Measurements from ENCODE around the gene CENPL.
"Not testable (repeated sequence)": the region's sequence is repeated elsewhere in the genome, so short reads cannot be mapped to it uniquely, and the experiment has no call there.

CENPL gene

DNA sequence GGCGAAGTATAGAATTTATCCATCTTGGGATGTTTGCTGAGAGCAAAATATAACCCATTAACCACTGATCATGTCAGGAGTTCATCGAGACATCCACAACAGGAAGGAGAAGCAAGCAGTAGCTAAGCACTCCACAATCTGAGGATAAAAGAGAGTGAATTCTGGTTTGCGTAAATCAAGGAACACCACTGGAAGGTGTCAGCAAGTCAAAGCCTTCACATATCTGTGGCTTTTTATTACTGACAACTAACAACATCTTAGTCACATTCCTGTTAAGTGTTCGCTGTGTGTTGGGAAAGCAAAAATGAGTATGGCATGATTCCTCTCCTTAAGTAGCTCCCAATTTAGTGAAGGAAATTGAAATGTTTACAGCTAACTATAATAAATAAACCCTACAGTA is 44.7 kb downstream of the CENPL start:
- no peak overlapping the region for H3K27ac ChIP-seq (ENCODE audit: low read depth, low read length)
- no peaks in the 10 kb centered on the region for H4K20me1 ChIP-seq (ENCODE audit: control insufficient read depth, insufficient read depth, low read depth, low read length)
- H3K4me2 ChIP-seq (ENCODE audit: low read length), result no peak overlapping the region
- H3F3A ChIP-seq (ENCODE audit: control insufficient read depth, insufficient read depth), result peaks cover 3% of the 10 kb centered on the region; the same call in 1 of the 2 replicates
- peaks cover 72% of the 10 kb centered on the region for H3K36me3 ChIP-seq (ENCODE audit: control insufficient read depth, low read length)
- no peak overlapping the region for H3K4me3 ChIP-seq (ENCODE audit: low read length)
- no peaks in the 10 kb centered on the region for H3K4me1 ChIP-seq (ENCODE audit: control insufficient read depth, low read length)
- H3K79me2 ChIP-seq (ENCODE audit: control insufficient read depth, low read length), result no peaks in the 10 kb centered on the region
- no peak for TF ChIP-seq EZH2phosphoT487 (IDR thresholded peaks at IDR 0.05; ENCODE audit: borderline replicate concordance, low read length)
- TF ChIP-seq, protein P1, sequence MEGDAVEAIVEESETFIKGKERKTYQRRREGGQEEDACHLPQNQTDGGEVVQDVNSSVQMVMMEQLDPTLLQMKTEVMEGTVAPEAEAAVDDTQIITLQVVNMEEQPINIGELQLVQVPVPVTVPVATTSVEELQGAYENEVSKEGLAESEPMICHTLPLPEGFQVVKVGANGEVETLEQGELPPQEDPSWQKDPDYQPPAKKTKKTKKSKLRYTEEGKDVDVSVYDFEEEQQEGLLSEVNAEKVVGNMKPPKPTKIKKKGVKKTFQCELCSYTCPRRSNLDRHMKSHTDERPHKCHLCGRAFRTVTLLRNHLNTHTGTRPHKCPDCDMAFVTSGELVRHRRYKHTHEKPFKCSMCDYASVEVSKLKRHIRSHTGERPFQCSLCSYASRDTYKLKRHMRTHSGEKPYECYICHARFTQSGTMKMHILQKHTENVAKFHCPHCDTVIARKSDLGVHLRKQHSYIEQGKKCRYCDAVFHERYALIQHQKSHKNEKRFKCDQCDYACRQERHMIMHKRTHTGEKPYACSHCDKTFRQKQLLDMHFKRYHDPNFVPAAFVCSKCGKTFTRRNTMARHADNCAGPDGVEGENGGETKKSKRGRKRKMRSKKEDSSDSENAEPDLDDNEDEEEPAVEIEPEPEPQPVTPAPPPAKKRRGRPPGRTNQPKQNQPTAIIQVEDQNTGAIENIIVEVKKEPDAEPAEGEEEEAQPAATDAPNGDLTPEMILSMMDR (IDR thresholded peaks at IDR 0.05; ENCODE audit: low read depth, low read length, poor library complexity, severe bottlenecking), result no peak
- H3K9me3 ChIP-seq (ENCODE audit: control insufficient read depth, insufficient read depth, low read length), result no peaks in the 10 kb centered on the region
- no peaks in the 10 kb centered on the region for H3K9me2 ChIP-seq (replicated peaks; ENCODE audit: control insufficient read depth, low read length)
- H3K27me3 ChIP-seq (ENCODE audit: control insufficient read depth, low read length), result no peaks in the 10 kb centered on the region

DNA sequence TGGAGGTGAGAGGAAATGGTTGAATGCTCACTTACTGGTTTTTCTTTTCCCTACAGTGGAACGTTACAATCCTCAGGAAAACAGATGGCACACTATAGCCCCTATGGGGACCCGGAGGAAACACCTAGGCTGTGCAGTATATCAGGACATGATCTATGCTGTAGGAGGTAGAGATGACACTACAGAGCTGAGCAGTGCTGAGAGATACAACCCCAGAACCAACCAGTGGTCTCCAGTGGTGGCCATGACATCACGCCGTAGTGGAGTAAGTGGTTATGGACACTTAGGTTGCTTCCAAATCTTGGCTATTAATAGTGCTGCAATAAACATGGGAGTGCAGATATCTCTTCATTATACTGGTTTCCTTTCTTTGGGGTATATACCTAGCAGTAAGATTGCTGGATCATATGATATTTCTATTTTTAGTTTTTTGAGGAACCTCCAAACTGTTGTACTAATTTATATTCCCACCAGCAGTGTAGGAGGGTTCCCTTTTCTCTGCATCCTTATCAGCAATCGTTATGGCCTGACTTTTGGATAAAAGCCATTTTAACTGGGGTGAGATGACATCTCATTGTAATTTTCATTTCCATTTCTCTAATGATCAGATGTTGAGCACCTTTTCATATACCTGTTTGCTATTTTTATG is 49.0 kb downstream of the CENPL start:
- Histone ChIP-seq H3F3A (ENCODE audit: control insufficient read depth, insufficient read depth) (no peaks in the 10 kb centered on the region), H3K27ac (ENCODE audit: low read depth, low read length) (no peak overlapping the region), H4K20me1 (ENCODE audit: control insufficient read depth, insufficient read depth, low read depth, low read length) (no peaks in the 10 kb centered on the region), H3K27me3 (ENCODE audit: control insufficient read depth, low read length) (no peaks in the 10 kb centered on the region), H3K36me3 (ENCODE audit: control insufficient read depth, low read length) (peaks cover 48% of the 10 kb centered on the region), H3K4me1 (ENCODE audit: control insufficient read depth, low read length) (no peaks in the 10 kb centered on the region), H3K9me2 (replicated peaks; ENCODE audit: control insufficient read depth, low read length) (no peaks in the 10 kb centered on the region), H3K4me2 (ENCODE audit: low read length) (no peak overlapping the region), H3K4me3 (ENCODE audit: low read length) (no peak overlapping the region), H3K79me2 (ENCODE audit: control insufficient read depth, low read length) (no peaks in the 10 kb centered on the region), H3K9me3 (ENCODE audit: control insufficient read depth, insufficient read depth, low read length) (no peaks in the 10 kb centered on the region)
- TF ChIP-seq, protein P1 (IDR thresholded peaks at IDR 0.05; ENCODE audit: low read depth, low read length, poor library complexity, severe bottlenecking), result no peak
- TF ChIP-seq EZH2phosphoT487 (IDR thresholded peaks at IDR 0.05; ENCODE audit: borderline replicate concordance, low read length), result no peak

DNA sequence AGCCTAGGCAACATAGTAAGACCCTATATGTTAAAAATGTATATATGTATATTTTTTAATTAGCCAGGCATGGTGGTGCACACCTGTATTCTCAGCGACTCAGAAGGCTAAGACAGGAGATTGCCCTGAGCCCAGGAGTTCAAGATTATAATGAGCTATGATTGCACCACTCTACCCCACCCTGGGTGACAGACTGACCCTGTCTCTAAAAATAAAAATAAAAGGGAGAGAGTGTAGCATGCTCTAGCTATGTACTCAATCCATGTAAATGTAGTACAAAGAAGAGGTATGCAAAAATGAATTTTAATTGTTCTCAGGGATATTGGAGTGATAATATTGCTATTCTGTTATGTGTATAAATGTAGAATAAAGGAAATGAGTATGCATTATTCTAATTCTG is 53.1 kb downstream of the CENPL start:
- Histone ChIP-seq H3K79me2 (ENCODE audit: control insufficient read depth, low read length) (no peaks in the 10 kb centered on the region), H3F3A (ENCODE audit: control insufficient read depth, insufficient read depth) (no peaks in the 10 kb centered on the region), H3K27me3 (ENCODE audit: control insufficient read depth, low read length) (no peaks in the 10 kb centered on the region), H3K9me2 (replicated peaks; ENCODE audit: control insufficient read depth, low read length) (no peaks in the 10 kb centered on the region), H3K4me3 (ENCODE audit: low read length) (no peak overlapping the region), H3K9me3 (ENCODE audit: control insufficient read depth, insufficient read depth, low read length) (no peaks in the 10 kb centered on the region), H3K36me3 (ENCODE audit: control insufficient read depth, low read length) (peaks cover 24% of the 10 kb centered on the region), H3K4me1 (ENCODE audit: control insufficient read depth, low read length) (no peaks in the 10 kb centered on the region), H3K4me2 (ENCODE audit: low read length) (no peak overlapping the region), H4K20me1 (ENCODE audit: control insufficient read depth, insufficient read depth, low read depth, low read length) (no peaks in the 10 kb centered on the region), H3K27ac (ENCODE audit: low read depth, low read length) (no peak overlapping the region)
- TF ChIP-seq EZH2phosphoT487 (IDR thresholded peaks at IDR 0.05; ENCODE audit: borderline replicate concordance, low read length), result no peak
- TF ChIP-seq, protein P1 (IDR thresholded peaks at IDR 0.05; ENCODE audit: low read depth, low read length, poor library complexity, severe bottlenecking), result no peak

DNA sequence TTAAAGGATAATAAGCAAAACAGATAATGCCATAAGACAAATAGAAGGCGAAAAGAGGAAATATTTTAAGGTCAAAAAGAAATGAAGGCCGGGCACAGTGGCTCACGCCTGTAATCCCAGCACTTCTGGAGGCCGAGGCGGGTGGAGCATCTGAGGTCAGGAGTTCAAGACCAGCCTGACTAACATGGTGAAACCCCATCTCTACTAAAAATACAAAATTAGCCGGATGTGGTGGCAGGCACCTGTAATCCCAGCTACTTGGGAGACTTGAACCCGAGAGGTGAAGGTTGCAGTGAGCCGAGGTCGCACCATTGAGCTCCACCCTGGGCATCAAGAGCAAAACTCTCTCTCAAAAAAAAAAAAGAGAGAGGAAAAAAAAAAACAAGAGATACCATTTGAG is 54.4 kb downstream of the CENPL start:
- peaks cover 15% of the 10 kb centered on the region for H3K36me3 ChIP-seq (ENCODE audit: control insufficient read depth, low read length)
- H3K27ac ChIP-seq (ENCODE audit: low read depth, low read length); H3K4me1 ChIP-seq (ENCODE audit: control insufficient read depth, low read length); H3K4me3 ChIP-seq (ENCODE audit: low read length); H3K9me2 ChIP-seq (replicated peaks; ENCODE audit: control insufficient read depth, low read length); H3K79me2 ChIP-seq (ENCODE audit: control insufficient read depth, low read length); H4K20me1 ChIP-seq (ENCODE audit: control insufficient read depth, insufficient read depth, low read depth, low read length); H3K9me3 ChIP-seq (ENCODE audit: control insufficient read depth, insufficient read depth, low read length); H3K4me2 ChIP-seq (ENCODE audit: low read length); H3F3A ChIP-seq (ENCODE audit: control insufficient read depth, insufficient read depth); H3K27me3 ChIP-seq (ENCODE audit: control insufficient read depth, low read length): not testable (repeated sequence)

Data from DOHH2 (cell line).